ENCODE results near the gene LAPTM5.

DNA sequence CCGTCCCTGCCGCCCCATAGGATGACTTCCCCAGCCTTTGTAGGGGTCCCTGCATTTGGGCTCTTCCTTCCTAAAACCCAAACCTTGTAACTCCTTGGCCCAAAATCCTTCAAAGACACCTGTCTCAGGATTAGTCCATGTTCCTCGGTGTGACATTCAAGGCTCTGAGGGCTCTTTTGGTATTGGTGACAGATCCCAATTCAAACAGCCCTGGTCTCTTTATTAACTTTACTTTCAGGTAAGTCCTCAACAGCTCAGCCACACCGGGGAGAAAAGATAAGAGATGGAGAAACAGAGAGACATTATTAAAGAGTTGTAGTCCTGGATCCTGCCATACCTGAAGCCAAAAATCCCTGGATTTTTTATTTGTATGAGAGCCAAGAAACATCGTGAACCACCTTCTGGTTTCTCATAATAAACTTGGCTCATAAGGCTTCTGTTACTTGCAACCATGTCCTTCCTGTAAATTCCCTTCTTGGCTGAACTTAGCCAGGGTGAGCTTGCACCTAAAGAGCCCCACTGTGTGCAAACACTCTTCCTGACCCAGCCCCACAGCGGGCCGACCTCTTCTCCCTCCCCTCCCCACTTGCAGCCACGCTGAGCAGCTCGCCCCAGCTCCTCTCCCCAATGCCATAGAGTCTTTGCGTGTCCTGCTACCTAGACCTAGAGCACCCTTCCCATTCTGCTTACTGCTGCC is 26.3 kb downstream of the LAPTM5 start:
- no peak for TF ChIP-seq REST (IDR thresholded peaks at IDR 0.05; ENCODE audit: insufficient read depth in 1 of 2, low read depth in 2 of 2, low read length in 2 of 2)
- no peak for TF ChIP-seq TAF1 (IDR thresholded peaks at IDR 0.05; ENCODE audit: borderline replicate concordance, insufficient read depth, low read length)
